ENCODE data around the gene C9.

The C9 gene

DNA sequence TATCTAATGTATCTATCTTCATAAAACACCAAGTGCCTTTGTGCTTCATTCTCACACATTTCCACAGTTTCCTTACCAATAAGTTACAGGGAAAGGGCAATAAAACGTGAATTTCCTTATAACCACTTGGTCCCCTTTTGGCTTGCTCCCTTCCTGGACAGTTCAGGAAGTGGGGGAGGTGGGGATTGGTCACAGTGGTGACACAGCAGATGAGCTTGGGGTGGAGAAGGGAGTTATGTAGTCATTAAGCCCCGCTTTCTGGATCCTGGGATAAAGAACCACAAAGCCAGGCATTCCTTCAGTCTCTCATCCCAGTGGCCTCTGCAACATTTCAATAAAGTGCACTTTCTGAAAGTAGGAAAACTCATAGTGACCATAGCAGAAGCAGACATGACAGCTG, 97.9 kb downstream of the C9 start:
- Histone ChIP-seq H3K27me3 (ENCODE audit: insufficient read depth, low read length, poor library complexity) (no peaks in the 10 kb centered on the region), H3K4me3 (ENCODE audit: low read depth in 1 of 2, low read length in 2 of 2) (no peak overlapping the region), H3K9ac (ENCODE audit: low read depth, low read length) (no peak overlapping the region), H4K20me1 (ENCODE audit: insufficient read depth, low read length) (no peaks in the 10 kb centered on the region), H3K4me1 (ENCODE audit: insufficient read depth, low read length) (no peaks in the 10 kb centered on the region), H3K4me2 (ENCODE audit: insufficient read depth, low read length) (no peak overlapping the region), H3K79me2 (ENCODE audit: insufficient read depth, low read length) (no peaks in the 10 kb centered on the region), H3K9me3 (ENCODE audit: insufficient read depth, low read length, severe bottlenecking) (no peaks in the 10 kb centered on the region), H3K36me3 (ENCODE audit: insufficient read depth, low read length) (no peaks in the 10 kb centered on the region), H3K27ac (ENCODE audit: low read length) (no peak overlapping the region), H2AFZ (ENCODE audit: low read depth, low read length) (no peak overlapping the region)
- ATAC-seq (ENCODE audit: insufficient read depth, low read depth), result no peak
- DNase-seq, result no peak
- no peak for TF ChIP-seq EZH2 (IDR thresholded peaks at IDR 0.05; ENCODE audit: borderline replicate concordance, low read depth, low read length, severe bottlenecking)
- TF ChIP-seq, protein P1, sequence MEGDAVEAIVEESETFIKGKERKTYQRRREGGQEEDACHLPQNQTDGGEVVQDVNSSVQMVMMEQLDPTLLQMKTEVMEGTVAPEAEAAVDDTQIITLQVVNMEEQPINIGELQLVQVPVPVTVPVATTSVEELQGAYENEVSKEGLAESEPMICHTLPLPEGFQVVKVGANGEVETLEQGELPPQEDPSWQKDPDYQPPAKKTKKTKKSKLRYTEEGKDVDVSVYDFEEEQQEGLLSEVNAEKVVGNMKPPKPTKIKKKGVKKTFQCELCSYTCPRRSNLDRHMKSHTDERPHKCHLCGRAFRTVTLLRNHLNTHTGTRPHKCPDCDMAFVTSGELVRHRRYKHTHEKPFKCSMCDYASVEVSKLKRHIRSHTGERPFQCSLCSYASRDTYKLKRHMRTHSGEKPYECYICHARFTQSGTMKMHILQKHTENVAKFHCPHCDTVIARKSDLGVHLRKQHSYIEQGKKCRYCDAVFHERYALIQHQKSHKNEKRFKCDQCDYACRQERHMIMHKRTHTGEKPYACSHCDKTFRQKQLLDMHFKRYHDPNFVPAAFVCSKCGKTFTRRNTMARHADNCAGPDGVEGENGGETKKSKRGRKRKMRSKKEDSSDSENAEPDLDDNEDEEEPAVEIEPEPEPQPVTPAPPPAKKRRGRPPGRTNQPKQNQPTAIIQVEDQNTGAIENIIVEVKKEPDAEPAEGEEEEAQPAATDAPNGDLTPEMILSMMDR (IDR thresholded peaks at IDR 0.05; ENCODE audit: borderline replicate concordance, extremely low read depth, low read length, poor library complexity, severe bottlenecking), result no peak

DNA sequence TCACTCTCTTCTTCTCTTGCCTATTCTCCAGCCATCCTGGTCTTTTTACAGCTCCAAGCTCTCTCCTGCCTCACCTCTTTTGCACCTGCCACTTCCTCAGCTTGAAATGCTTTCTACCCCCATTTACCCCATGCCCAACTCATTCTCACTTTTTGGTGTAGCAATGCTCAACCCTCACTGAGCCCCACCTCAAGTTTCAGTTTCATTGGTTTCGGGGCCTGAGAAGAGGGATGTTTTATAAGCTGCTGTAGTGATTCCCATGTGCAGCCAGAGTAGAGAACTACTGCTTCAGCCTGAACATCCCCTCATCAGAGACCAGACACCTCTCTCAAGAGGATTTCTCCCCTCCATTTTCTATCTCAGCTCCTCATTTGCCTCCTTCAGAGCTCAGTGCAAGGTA, 99.8 kb downstream of the C9 start:
- DNase-seq (no peak), ATAC-seq (ENCODE audit: insufficient read depth, low read depth) (0 out of 3 replicates have a peak, but pooled peaks have one; percentile 31)
- no peak overlapping the region for H3K4me3 ChIP-seq (ENCODE audit: low read depth in 1 of 2, low read length in 2 of 2)
- no peak overlapping the region for H3K27ac ChIP-seq (ENCODE audit: low read length)
- no peaks in the 10 kb centered on the region for H3K36me3 ChIP-seq (ENCODE audit: insufficient read depth, low read length)
- H2AFZ ChIP-seq (ENCODE audit: low read depth, low read length), result no peak overlapping the region
- H3K4me1 ChIP-seq (ENCODE audit: insufficient read depth, low read length), result no peaks in the 10 kb centered on the region
- H4K20me1 ChIP-seq (ENCODE audit: insufficient read depth, low read length), result no peaks in the 10 kb centered on the region
- no peaks in the 10 kb centered on the region for H3K9me3 ChIP-seq (ENCODE audit: insufficient read depth, low read length, severe bottlenecking)
- TF ChIP-seq, protein P1 (IDR thresholded peaks at IDR 0.05; ENCODE audit: borderline replicate concordance, extremely low read depth, low read length, poor library complexity, severe bottlenecking), result no peak
- TF ChIP-seq EZH2 (IDR thresholded peaks at IDR 0.05; ENCODE audit: borderline replicate concordance, low read depth, low read length, severe bottlenecking), result no peak
- H3K4me2 ChIP-seq (ENCODE audit: insufficient read depth, low read length), result no peak overlapping the region
- no peak overlapping the region for H3K9ac ChIP-seq (ENCODE audit: low read depth, low read length)
- no peaks in the 10 kb centered on the region for H3K79me2 ChIP-seq (ENCODE audit: insufficient read depth, low read length)
- no peaks in the 10 kb centered on the region for H3K27me3 ChIP-seq (ENCODE audit: insufficient read depth, low read length, poor library complexity)

DNA sequence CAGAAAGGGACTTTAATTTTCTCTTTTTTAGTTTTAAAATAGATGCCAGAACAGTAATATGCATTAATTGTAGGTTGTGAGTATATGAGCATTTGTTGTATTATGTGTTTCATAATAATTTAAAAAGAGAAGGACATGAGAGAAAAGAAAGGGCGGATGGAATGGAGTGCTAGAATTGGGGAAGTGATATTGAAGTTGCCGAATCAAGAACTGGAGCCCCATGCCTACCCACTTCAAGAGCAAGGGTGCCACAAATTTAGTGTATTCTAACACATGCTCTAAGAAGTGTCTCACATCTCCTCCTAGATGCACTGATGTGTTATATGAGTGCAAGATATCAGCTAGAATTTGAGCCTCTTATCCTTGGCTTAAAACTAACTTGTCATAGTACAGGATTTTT, 101.3 kb downstream of the C9 start:
- DNase-seq (no peak), ATAC-seq (ENCODE audit: insufficient read depth, low read depth) (no peak)
- Histone ChIP-seq H3K4me3 (ENCODE audit: low read depth in 1 of 2, low read length in 2 of 2) (no peak overlapping the region), H3K9ac (ENCODE audit: low read depth, low read length) (no peak overlapping the region), H3K27ac (ENCODE audit: low read length) (no peak overlapping the region), H3K9me3 (ENCODE audit: insufficient read depth, low read length, severe bottlenecking) (no peaks in the 10 kb centered on the region), H3K4me2 (ENCODE audit: insufficient read depth, low read length) (no peak overlapping the region), H4K20me1 (ENCODE audit: insufficient read depth, low read length) (no peaks in the 10 kb centered on the region), H3K36me3 (ENCODE audit: insufficient read depth, low read length) (no peaks in the 10 kb centered on the region), H3K79me2 (ENCODE audit: insufficient read depth, low read length) (no peaks in the 10 kb centered on the region), H3K4me1 (ENCODE audit: insufficient read depth, low read length) (no peaks in the 10 kb centered on the region), H3K27me3 (ENCODE audit: insufficient read depth, low read length, poor library complexity) (no peaks in the 10 kb centered on the region), H2AFZ (ENCODE audit: low read depth, low read length) (no peak overlapping the region)
- TF ChIP-seq EZH2 (IDR thresholded peaks at IDR 0.05; ENCODE audit: borderline replicate concordance, low read depth, low read length, severe bottlenecking), result no peak
- TF ChIP-seq, protein P1 (IDR thresholded peaks at IDR 0.05; ENCODE audit: borderline replicate concordance, extremely low read depth, low read length, poor library complexity, severe bottlenecking), result no peak

DNA sequence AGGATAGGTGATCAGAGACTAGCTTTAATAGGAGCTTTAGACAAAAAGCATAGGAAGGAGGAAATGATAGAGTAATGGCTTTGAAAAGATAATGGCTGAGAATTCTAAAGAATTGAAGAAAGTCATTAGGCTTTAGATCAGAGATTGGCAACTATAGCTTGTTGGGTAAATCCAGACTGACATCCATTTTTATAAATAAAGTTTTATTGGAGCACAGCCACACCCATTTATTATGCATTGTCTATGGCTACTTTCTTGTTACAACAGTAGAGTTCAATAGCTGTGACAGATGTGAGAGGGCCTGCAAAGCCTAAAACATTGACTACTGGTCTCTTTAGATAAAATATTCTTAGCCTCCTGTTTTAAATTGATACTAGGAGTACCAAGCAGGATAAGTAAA, 104.2 kb downstream of the C9 start:
- no peak overlapping the region for H3K9ac ChIP-seq (ENCODE audit: low read depth, low read length)
- H2AFZ ChIP-seq (ENCODE audit: low read depth, low read length), result no peak overlapping the region
- no peak overlapping the region for H3K4me3 ChIP-seq (ENCODE audit: low read depth in 1 of 2, low read length in 2 of 2)
- H3K36me3 ChIP-seq (ENCODE audit: insufficient read depth, low read length), result no peaks in the 10 kb centered on the region
- DNase-seq, result no peak
- H3K27ac ChIP-seq (ENCODE audit: low read length), result no peak overlapping the region
- H3K4me2 ChIP-seq (ENCODE audit: insufficient read depth, low read length), result no peak overlapping the region
- TF ChIP-seq EZH2 (IDR thresholded peaks at IDR 0.05; ENCODE audit: borderline replicate concordance, low read depth, low read length, severe bottlenecking), result no peak
- TF ChIP-seq, protein P1 (IDR thresholded peaks at IDR 0.05; ENCODE audit: borderline replicate concordance, extremely low read depth, low read length, poor library complexity, severe bottlenecking), result no peak
- H4K20me1 ChIP-seq (ENCODE audit: insufficient read depth, low read length), result no peaks in the 10 kb centered on the region
- H3K27me3 ChIP-seq (ENCODE audit: insufficient read depth, low read length, poor library complexity), result no peaks in the 10 kb centered on the region
- no peaks in the 10 kb centered on the region for H3K9me3 ChIP-seq (ENCODE audit: insufficient read depth, low read length, severe bottlenecking)
- no peak for ATAC-seq (ENCODE audit: insufficient read depth, low read depth)
- no peaks in the 10 kb centered on the region for H3K79me2 ChIP-seq (ENCODE audit: insufficient read depth, low read length)
- H3K4me1 ChIP-seq (ENCODE audit: insufficient read depth, low read length), result no peaks in the 10 kb centered on the region
